HepG2 (cell line): ENCODE data around the gene PSMD6. TPM values are rescaled to one million over a fixed set of nuclear protein-coding genes. Genes with fewer than 3 reads are reported as not detected.

ENCODE experiments used
- ATAC-seq: fragments of 200-7000 bp; cut with Tn5 transposase; 3 replicates; pipeline ENCODE4 v1.9.1; 2020; ENCODE audit warnings: mild to moderate bottlenecking, moderate library complexity
- BruUV-seq: library from RNA; stranded (reverse); fragments of 400-500 nt; replicated peaks from 2 replicates; lab custom pipeline; 2021; lab: Mats Ljungman, UMichigan
- CTCF ChIA-PET: fragments of 300-600 bp; formaldehyde crosslinking; extraction: SDS; loops from one replicate; lab custom pipeline; 2021; ENCODE audit warnings: low total read pairs, inconsistent platforms, low intra/inter-chr PET ratio; lab: Yijun Ruan, JAX
- POLR2A ChIA-PET: fragments of 350-600 bp; sonication (Branson Sonifier 250); formaldehyde crosslinking; loops from one replicate; lab custom pipeline; 2020; ENCODE audit warnings: antibody characterized with exemption, inconsistent platforms; lab: Yijun Ruan, JAX
- DNase-seq: peaks from one replicate; pipeline ENCODE4 v3.0.0-alpha.2; 2015; ENCODE audit warnings: low spot score
- FAIRE-seq: peaks from 3 replicates; lab custom pipeline; 2011; peaks lifted over from hg19 to GRCh38; lab: Jason Lieb, UNC
- H2AFZ ChIP-seq: one replicate; pipeline ENCODE4 v1.6.1; 2011; ENCODE audit warnings: low read length, inconsistent platforms
- H3K27ac ChIP-seq: fragments of 300-600 bp; 3 replicates; pipeline ENCODE4 v1.8.0; 2011; ENCODE audit warnings: mixed run types, mild to moderate bottlenecking, mixed read lengths, low read length, inconsistent platforms; ENCODE audit not compliant: insufficient read depth; ENCODE audit errors: extremely low read length
- H3K27me3 ChIP-seq, 2 experiments: fragments of 200-600 bp in 1 of 2; 2 replicates in 1 of 2; 3 replicates in 1 of 2; pipeline versions ENCODE4 v1.6.0 to v1.8.0; 2011; ENCODE audit warnings: low read length in 2 of 2, mild to moderate bottlenecking in 2 of 2, moderate library complexity in 2 of 2, inconsistent platforms in 1 of 2; ENCODE audit not compliant: insufficient read depth in 2 of 2, control insufficient read depth in 1 of 2
- H3K36me3 ChIP-seq, 2 experiments: fragments of 200-600 bp in 1 of 2; replicated peaks in 1 of 2; 2 replicates in 1 of 2; 3 replicates in 1 of 2; pipeline versions ENCODE4 v1.5.1 to v1.8.0; 2011; ENCODE audit warnings: low read length in 2 of 2, inconsistent platforms in 1 of 2; ENCODE audit not compliant: insufficient read depth in 2 of 2, control insufficient read depth in 1 of 2
- H3K4me1 ChIP-seq: 2 replicates; pipeline ENCODE4 v1.5.1; 2012; ENCODE audit warnings: low read length, inconsistent platforms; ENCODE audit not compliant: insufficient read depth
- H3K4me2 ChIP-seq: 2 replicates; pipeline ENCODE4 v1.6.0; 2011; ENCODE audit warnings: low read depth, low read length, inconsistent platforms
- H3K4me3 ChIP-seq, 3 experiments: fragments of 200-600 bp in 1 of 3; sonication (generic), shearing (Covaris generic) in 1 of 3; replicated peaks in 1 of 3; 2 replicates each; pipeline ENCODE4 v1.5.1; 2011 to 2016; ENCODE audit warnings: low read length in 3 of 3, inconsistent platforms in 2 of 3, low read depth in 2 of 3, mild to moderate bottlenecking in 2 of 3, control low read depth in 1 of 3, mixed read lengths in 1 of 3; ENCODE audit not compliant: insufficient read depth in 1 of 3
- H3K79me2 ChIP-seq: one replicate; pipeline ENCODE4 v1.6.1; 2011; ENCODE audit warnings: low read length, inconsistent platforms; ENCODE audit not compliant: insufficient read depth
- H3K9ac ChIP-seq: 2 replicates; pipeline ENCODE4 v1.6.0; 2011; ENCODE audit warnings: mild to moderate bottlenecking, low read depth, low read length, inconsistent platforms; ENCODE audit not compliant: insufficient read depth
- H3K9me3 ChIP-seq: 2 replicates; pipeline ENCODE4 v1.5.1; 2012; ENCODE audit warnings: mild to moderate bottlenecking, low read length
- H4K20me1 ChIP-seq: 2 replicates; pipeline ENCODE4 v1.6.0; 2011; ENCODE audit warnings: inconsistent platforms, mild to moderate bottlenecking, low read length, moderate library complexity; ENCODE audit not compliant: insufficient read depth
- CBFB ChIP-seq: sonication (generic); formaldehyde crosslinking; IDR thresholded peaks from 2 replicates; pipeline ENCODE4 v1.4.0; 2020; ENCODE audit warnings: missing genetic modification reagents
- CREB3 ChIP-seq: sonication (generic); formaldehyde crosslinking; IDR thresholded peaks from 2 replicates; pipeline ENCODE4 v1.5.0; 2020; ENCODE audit warnings: missing genetic modification reagents
- FOXC1 ChIP-seq: sonication (generic); formaldehyde crosslinking; IDR thresholded peaks from 2 replicates; pipeline ENCODE4 v1.8.0; 2022; ENCODE audit warnings: mild to moderate bottlenecking, missing genetic modification reagents, borderline replicate concordance
- HHEX ChIP-seq: IDR thresholded peaks from 2 replicates; pipeline ENCODE4 v1.6.1; 2016; ENCODE audit warnings: control low read depth
- NFATC3 ChIP-seq: sonication (generic); formaldehyde crosslinking; IDR thresholded peaks from 2 replicates; pipeline ENCODE4 v1.5.1; 2020; ENCODE audit warnings: mild to moderate bottlenecking, missing genetic modification reagents
- SOX6 ChIP-seq, 2 experiments: fragments of 450-650 bp in 1 of 2; sonication (generic) in 1 of 2; formaldehyde crosslinking in 1 of 2; IDR thresholded peaks; 2 replicates each; pipeline versions ENCODE4 v1.4.0 to v1.6.1; 2017 to 2020; ENCODE audit warnings: antibody characterized with exemption in 1 of 2, mild to moderate bottlenecking in 1 of 2, missing genetic modification reagents in 1 of 2
- ZBTB8A ChIP-seq: sonication (generic); formaldehyde crosslinking; IDR thresholded peaks from 2 replicates; pipeline ENCODE4 v1.4.0; 2020; ENCODE audit warnings: mild to moderate bottlenecking, low read depth, missing genetic modification reagents, borderline replicate concordance
- ZNF138 ChIP-seq: sonication (generic); formaldehyde crosslinking; IDR thresholded peaks from 2 replicates; pipeline ENCODE4 v1.5.0; 2020; ENCODE audit warnings: mild to moderate bottlenecking, low read depth, missing genetic modification reagents
- ZNF260 ChIP-seq: sonication (generic); formaldehyde crosslinking; IDR thresholded peaks from 2 replicates; pipeline ENCODE4 v1.4.0; 2020; ENCODE audit warnings: missing genetic modification reagents, low read depth, mild to moderate bottlenecking, borderline replicate concordance
- ZNF331 ChIP-seq: sonication (generic); formaldehyde crosslinking; IDR thresholded peaks from 2 replicates; pipeline ENCODE4 v1.4.0; 2020; ENCODE audit warnings: missing genetic modification reagents
- ZNF597 ChIP-seq: sonication (generic); formaldehyde crosslinking; IDR thresholded peaks from 2 replicates; pipeline ENCODE4 v1.5.0; 2020; ENCODE audit warnings: missing genetic modification reagents
- ZSCAN25 ChIP-seq: sonication (generic); formaldehyde crosslinking; IDR thresholded peaks from 2 replicates; pipeline ENCODE4 v1.8.0; 2022; ENCODE audit warnings: mild to moderate bottlenecking, missing genetic modification reagents
- ZSCAN29 ChIP-seq: sonication (generic); formaldehyde crosslinking; conservative IDR thresholded peaks from 2 replicates; pipeline ENCODE4 v1.4.0; 2020; ENCODE audit warnings: mild to moderate bottlenecking, missing genetic modification reagents
- WGBS: methylation state at CpG from one replicate; pipeline ENCODE4 v1.1.6; 2017; ENCODE audit warnings: low lambda C conversion rate; 5-methylcytosine and 5-hydroxymethylcytosine counted together
- in situ Hi-C: cut with HindIII; loops from 2 replicates; pipeline ENCODE4 v1.10.0; 2017; ENCODE audit warnings: low pct_unique_long_range_greater_than_20kb; ENCODE audit not compliant: extremely low pct_ligation_motif_present
- intact Hi-C: fragments of 100-400 bp; cut with micrococcal nuclease; formaldehyde crosslinking; loops from one replicate; pipeline ENCODE4 v1.10.0; 2022; ENCODE audit not compliant: unreplicated experiment
- polyA plus RNA-seq, 8 experiments: library from polyadenylated mRNA; depleted of rRNA in 3 of 8; stranded (reverse) in 7 of 8; unstranded in 1 of 8; fragments of >200 nt; fragmentation: Illumina TruSeq in 4 of 8; extraction: Trizol in 4 of 8; gene quantifications; 2 replicates each; pipeline versions ENCODE4 v1.2.1 to v1.2.3, GENCODE V29; 2011 to 2016; ENCODE audit warnings: low read depth in 4 of 8, missing spikeins in 1 of 8, mixed read lengths in 1 of 8; ENCODE audit not compliant: insufficient read depth in 1 of 8
- total RNA-seq, 5 experiments: library from RNA; depleted of rRNA; stranded (reverse); fragments of >200 nt; fragmentation: Illumina TruSeq; extraction: Trizol; gene quantifications; 2 replicates each; pipeline ENCODE4 v1.2.3, GENCODE V29; 2016; ENCODE audit warnings: low read depth in 1 of 5
- TF ChIP-seq, protein P1 (sequence below): IDR thresholded peaks from 2 replicates; pipeline ENCODE4 v1.6.1; 2016; ENCODE audit warnings: low read depth

The PSMD6 gene
- total and polyA plus RNA-seq, 2 of the 13 experiments (the other 11 are each of a cell fraction or from before 2014, with no cell fraction given): 36.8 to 117 TPM

DNA sequence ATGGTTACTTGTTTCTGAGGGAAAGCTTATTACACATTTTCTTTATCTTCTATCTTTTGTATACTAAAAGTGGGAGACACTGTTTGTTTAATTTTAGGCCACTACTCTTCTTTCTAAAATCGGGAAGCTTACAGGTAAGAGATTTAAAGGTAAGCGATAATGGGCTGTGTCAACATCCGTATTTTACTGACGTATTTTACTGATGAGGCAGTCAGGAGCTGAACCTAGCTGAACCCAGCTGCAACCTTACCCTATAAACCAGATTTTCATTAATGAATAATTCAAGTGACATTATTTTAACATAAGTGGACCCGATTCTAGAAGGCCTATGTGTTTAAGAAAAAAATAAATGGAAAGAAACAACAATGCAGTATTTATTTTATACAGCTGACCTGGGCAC lies 13.1 kb downstream of the PSMD6 start:
- POLR2A ChIA-PET: no interaction called here
- H3K9me3 ChIP-seq: no peaks in the 10 kb centered on the region
- in situ Hi-C loops (no loop called here), intact Hi-C loops (no loop called here)
- FAIRE-seq (no peak), DNase-seq (no peak), ATAC-seq (no peak)
- H4K20me1 ChIP-seq: no peaks in the 10 kb centered on the region
- H3K79me2 ChIP-seq: peaks cover 2% of the 10 kb centered on the region
- H3K36me3 ChIP-seq: peaks cover 24 to 94% of the 10 kb centered on the region in 2 experiments
- CTCF ChIA-PET: no interaction called here
- H2AFZ ChIP-seq: no peak overlapping the region
- H3K27ac ChIP-seq: no peak overlapping the region
- H3K4me3 ChIP-seq: no peak overlapping the region
- no peak overlapping the region for H3K9ac ChIP-seq
- H3K4me2 ChIP-seq: no peak overlapping the region
- WGBS: 94% methylated on average over 5 of the region's 5 CpGs
- no TSS peak for BruUV-seq
- TF ChIP-seq CBFB: no peak
- no peak for TF ChIP-seq ZNF138
- TF ChIP-seq ZBTB8A (CRISPR knock-in tag): no peak
- TF ChIP-seq SOX6 (IDR thresholded peaks at IDR 0.05): no peak
- no peak for TF ChIP-seq SOX6 (CRISPR knock-in tag; IDR thresholded peaks at IDR 0.05)
- TF ChIP-seq ZSCAN25: no peak
- no peak for TF ChIP-seq ZNF597 (CRISPR knock-in tag)
- no peak for TF ChIP-seq NFATC3
- no peak for TF ChIP-seq HHEX (CRISPR knock-in tag)
- TF ChIP-seq, protein P1, sequence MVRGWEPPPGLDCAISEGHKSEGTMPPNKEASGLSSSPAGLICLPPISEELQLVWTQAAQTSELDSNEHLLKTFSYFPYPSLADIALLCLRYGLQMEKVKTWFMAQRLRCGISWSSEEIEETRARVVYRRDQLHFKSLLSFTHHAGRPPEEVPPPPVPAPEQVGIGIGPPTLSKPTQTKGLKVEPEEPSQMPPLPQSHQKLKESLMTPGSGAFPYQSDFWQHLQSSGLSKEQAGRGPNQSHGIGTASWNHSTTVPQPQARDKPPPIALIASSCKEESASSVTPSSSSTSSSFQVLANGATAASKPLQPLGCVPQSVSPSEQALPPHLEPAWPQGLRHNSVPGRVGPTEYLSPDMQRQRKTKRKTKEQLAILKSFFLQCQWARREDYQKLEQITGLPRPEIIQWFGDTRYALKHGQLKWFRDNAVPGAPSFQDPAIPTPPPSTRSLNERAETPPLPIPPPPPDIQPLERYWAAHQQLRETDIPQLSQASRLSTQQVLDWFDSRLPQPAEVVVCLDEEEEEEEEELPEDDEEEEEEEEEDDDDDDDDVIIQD: no peak
- TF ChIP-seq ZSCAN29: no peak
- TF ChIP-seq ZNF331 (CRISPR knock-in tag): no peak
- TF ChIP-seq FOXC1: no peak
- TF ChIP-seq CREB3 (CRISPR knock-in tag): no peak
- no peak for TF ChIP-seq ZNF260 (CRISPR knock-in tag)
- no peaks in the 10 kb centered on the region for H3K4me1 ChIP-seq
- no peaks in the 10 kb centered on the region for H3K27me3 ChIP-seq
